NCI-H460 (cell line): ENCODE data around the gene ASPSCR1. TPM values are rescaled to one million over a fixed set of nuclear protein-coding genes. Genes with fewer than 3 reads are reported as not detected.

Source experiments
- DNase-seq: peaks from one replicate; pipeline ENCODE4 v3.0.0-alpha.2; 2016; ENCODE audit warnings: low read depth; ENCODE audit errors: extremely low read depth
- polyA plus RNA-seq: library from polyadenylated mRNA; depleted of rRNA; stranded (reverse); fragments of >200 nt; gene quantifications from 2 replicates; pipeline ENCODE4 v1.2.3, GENCODE V29; 2014; cell fraction: nucleus; rRNA removed
- total RNA-seq: library from RNA; depleted of rRNA; stranded (reverse); fragments of >200 nt; shearing (Covaris generic); gene quantifications from 2 replicates; pipeline ENCODE4 v1.2.3, GENCODE V29; 2014; rRNA removed

ASPSCR1 gene, protein sequence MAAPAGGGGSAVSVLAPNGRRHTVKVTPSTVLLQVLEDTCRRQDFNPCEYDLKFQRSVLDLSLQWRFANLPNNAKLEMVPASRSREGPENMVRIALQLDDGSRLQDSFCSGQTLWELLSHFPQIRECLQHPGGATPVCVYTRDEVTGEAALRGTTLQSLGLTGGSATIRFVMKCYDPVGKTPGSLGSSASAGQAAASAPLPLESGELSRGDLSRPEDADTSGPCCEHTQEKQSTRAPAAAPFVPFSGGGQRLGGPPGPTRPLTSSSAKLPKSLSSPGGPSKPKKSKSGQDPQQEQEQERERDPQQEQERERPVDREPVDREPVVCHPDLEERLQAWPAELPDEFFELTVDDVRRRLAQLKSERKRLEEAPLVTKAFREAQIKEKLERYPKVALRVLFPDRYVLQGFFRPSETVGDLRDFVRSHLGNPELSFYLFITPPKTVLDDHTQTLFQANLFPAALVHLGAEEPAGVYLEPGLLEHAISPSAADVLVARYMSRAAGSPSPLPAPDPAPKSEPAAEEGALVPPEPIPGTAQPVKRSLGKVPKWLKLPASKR
- total RNA-seq = 20.5 and 21.1 TPM in 2 replicates
- polyA plus RNA-seq = 55.3 and 74.1 TPM in 2 replicates

DNA sequence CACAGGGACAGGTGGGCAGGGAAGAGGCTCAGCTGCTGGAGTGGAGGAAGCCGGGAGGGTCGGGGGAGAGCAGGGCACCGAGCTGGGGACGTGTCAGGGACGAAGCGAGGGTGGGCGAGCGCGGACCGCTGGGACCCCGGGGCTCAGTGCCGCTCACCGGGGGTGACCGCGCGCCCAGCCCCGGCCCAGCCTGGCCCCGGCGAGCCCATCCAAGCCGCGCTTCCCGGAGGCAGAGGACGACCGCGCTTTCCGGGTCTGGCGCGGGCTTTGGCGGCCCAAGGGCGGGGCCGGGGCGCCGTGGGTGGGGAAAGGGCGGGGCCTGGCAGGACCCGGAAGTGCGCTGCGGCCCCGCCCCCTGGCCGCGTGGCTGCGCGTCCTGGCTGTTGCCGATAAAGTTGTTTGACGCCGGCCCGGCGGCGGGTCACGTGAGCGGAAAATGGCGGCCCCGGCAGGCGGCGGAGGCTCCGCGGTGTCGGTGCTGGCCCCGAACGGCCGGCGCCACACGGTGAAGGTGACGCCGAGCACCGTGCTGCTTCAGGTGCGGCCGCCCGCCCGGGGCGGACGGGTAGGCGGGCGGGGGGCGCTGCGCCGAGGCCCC, at the start of gene ASPSCR1:
TSS of gene ASPSCR1 (plus strand) at position 419 of the 598 bp plus-strand sequence. CDS start at position 437, 18 bp downstream.
- DNase-seq = peak; percentile 89

DNA sequence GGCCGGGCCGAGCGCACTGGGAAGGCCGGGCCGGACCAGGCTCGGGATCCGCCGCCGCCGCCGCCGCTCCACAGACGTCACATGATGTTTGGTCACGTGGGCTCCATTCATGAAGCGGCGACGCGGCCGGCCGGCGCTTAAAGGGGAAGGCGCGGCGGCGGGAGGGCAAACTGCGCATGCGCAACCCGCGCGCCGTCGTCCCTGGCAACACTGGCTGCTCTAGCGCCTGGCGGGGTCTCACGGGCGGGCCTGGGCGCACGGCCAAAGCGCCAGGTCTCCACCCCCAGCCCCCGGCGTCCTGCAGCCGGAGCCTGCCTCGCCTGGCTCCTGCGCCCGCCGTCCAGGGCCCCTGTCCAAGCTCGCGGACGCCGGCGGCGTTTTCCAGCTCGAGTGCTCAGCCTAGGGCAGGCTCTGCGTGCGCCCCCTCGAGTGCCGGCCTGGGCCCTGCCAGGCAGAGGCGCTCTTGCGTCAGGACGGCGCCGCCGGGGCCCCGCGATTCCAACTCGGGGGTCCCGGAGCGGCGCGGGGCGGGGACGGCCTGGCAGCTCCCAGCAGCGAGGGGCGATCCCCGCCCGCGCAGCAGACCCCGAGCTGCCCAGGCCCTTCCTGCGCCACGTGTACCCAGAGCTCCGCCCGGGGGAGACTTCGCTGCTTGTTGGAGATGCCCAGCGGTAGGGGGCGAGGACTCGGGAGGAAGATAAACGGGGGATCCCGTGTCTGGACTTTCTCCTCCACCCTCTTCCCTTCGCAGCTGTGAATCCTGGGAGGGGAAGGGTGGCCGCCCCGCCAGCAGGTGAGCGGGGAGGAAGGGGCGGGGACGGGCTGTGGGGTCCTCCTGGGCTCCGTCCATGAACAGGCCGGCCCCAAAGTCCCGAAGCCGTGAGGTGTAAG, 49.5 kb upstream of the ASPSCR1 start, which contains the start of gene MAFG:
TSS of gene MAFG (minus strand) at position 83 of the 891 bp plus-strand sequence. CDS start 4,550 bp downstream, outside the sequence.
- peak; percentile 92 for DNase-seq

DNA sequence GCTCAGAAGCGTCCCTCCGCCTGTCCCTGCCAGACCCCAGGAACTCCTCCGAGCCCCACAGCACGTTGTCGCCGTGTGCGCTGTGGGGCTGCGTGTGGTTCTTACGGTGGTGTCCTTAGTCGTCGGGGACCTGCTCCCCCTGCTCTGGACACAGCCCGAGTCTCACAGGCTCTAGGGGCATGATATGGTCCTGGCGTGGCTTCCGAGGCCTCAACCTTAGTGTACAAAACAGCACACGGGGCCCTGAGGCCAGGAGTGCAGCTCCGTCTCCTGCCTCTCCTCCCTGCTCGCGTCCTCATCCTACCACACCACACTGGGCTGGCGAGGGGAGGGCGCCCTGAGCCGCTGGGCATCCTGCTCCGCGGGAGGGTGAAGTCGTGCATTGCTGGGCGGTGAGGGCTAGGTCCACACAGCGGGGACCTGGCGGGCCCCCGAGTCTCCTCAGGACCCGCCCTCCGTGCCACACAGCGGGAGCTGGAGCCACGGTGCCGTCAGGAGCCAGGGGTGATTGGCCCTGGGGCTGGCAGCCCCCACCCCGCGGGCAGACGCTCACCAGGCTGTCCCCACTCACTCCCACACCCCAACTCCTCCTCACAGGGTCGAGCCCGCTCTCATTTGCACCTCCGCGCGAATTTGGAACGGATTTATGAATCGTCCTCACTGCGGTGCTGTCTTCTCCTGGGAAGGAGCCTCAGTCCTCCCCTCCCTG, 48.7 kb upstream of the ASPSCR1 start:
- no peak for DNase-seq

DNA sequence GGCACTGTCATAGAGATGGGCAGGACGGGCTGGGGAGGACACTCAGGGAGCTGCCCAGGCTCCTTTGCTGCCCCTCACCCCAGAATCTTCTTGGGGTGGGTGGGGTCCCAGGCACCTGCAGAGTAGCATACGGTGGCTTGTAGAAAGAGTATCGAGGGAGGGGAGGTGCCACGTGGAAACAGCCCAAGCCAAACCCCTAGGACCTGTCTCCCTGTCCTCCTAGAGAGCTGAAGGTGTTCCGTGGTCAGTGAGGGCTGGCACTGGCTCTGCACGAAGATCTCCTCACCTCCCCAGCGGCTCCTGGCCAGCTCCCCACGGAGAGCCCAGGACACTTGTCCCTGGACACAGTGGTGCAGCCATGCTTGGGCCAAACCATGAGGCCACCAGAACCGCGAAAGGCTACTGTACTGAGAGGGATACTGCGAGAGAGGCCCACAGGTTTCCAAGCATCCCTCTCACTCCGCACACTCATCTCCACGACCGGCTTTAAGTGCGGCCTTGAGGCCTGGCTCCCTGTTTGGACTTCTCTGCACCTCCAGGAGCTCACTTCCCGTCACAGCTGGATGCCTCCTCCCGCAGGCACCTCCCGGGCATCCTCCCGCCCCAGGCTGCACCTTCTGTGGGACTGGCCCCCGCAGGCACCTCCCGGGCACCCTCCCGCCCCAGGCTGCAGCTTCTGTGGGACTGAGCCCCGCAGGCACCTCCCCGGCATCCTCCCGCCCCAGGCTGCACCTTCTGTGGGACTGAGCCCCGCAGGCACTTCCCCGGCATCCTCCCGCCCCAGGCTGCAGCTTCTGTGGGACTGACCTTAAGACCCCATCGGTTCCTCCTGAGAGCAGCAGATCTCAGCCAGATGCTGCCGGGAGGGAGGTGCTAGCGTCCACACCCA, 47.9 kb upstream of the ASPSCR1 start:
- DNase-seq = no peak

DNA sequence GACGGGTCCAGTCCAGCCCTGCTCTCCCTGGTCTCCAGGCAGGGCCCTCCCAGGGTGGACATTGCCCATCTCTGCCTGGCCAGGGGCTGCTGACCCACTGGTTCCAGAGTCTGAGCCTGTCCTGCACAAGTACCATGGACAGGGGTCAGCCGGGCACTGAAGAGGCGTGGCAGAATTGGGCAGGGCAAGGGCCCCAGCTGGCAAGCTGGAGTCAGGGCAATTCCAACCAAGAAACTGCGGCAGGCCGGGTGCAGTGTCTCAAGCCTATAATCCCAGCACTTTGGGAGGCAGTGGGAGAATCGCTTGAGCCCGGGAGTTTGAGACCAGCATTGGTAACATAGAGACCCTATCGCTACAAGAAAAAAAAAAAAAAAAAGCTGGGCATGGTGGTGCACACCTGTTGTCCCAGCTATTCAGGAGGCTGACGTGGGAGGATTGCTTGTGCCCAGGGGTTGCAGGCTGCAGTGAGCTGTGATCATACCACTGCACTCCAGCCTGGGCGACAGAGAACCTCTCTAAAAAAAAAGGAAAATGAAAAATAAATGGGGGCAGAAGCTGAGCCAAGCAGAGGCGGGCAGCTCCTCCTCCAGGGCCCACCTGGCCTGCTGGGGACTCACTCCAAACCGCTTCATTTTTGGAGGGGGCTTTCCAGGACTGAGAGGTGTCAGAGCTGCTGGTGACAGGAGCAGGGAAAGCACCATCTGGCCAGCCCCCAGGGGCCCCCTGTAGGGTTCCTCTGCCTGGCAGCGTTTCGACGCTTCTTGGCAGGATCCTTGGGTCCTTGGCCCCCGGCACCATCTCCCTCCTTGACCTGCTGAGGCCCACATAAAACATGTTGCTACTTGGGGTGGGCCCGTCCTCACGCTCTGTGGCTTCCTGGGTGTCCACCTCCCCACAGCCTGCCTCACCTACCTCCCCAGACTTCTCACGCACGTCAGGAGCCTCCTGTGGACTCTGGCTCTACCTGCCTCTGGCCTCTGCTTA, 47.0 kb upstream of the ASPSCR1 start:
- DNase-seq = no peak

DNA sequence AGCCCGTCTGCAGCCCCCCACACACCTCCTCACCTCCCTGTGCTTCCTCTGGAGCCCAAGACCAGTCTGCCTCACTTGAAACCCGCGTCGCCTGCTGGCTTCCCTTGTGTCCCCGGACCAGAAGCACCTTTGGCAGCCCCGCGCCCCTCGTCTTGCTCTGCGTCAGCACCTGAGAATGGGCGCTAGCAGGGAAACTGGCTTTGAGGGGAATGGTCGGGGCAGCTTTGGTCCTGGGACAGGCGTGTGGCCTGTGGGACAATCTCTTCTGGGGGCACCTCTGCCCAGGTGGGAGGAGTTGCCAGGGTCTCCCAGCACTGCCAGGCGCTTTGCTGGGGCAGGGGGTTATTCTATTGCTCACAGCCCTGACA, 46.3 kb upstream of the ASPSCR1 start:
- no peak for DNase-seq

DNA sequence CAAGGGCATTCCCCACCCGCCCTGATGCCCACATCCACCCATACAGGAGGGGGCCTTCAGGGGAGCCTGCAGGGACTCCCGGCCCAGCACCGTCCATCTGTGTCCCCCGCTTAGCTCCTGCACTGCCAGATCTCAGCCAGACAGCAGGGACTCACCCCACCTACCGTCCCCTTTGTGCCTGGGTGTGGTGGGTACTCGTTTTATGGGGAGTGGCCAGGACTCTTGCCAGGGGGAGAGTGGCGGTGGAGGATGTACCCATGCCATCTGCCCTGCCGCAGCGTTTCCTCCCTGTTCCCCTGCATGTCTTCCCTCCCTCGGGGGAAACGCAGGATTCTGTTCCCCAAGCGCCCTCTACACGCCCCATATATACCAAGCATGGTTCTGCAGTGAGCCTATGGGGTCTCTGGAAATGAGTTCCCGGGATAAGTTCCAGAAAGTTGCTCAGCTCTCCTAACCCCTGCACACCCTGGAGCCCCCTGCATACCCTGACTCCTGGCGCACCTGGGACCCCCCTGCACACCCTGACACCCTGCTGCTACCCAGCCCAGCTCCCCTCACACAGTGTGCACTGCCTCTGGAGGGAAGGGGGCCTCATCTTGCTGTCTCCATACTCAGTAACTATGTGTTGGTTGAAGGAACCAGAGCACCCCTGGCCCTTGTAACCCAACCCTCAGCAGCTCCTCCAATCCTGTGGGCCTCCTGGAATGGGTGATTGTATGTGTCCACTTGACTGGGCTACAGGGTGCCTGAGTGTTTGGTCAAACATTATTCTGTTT, 45.7 kb upstream of the ASPSCR1 start:
- DNase-seq = no peak

DNA sequence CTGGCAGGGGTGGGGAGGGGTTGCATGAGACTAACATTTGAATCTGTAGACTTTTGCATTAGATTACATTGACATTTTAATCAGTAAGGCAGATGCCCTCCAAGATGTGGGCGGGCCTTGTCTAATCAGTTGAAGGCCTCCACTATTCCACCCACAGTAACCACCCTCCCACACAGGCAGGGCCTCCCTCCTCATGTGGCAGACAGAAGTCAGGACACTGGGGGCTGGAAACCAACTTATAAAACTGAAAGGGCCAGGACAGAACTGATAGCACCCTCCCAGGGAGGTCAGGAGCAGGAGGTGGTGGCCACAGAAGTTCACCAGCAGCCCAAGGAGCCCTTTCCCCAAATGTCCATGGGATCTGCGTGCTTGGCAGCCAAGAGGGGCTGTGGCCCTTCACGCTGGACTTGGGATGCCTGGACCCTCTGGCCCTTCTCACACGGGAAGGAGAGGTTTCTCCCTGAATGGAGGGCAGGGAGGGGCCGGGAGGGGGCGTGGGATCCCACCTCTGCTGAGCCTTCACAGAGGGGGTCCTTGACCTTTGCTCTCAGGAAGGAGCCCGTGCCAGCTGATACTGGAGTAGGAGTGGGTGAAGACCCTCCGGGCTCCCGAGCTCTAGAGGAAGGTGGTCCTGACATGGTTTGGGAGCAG, 45.0 kb upstream of the ASPSCR1 start:
- no peak for DNase-seq

DNA sequence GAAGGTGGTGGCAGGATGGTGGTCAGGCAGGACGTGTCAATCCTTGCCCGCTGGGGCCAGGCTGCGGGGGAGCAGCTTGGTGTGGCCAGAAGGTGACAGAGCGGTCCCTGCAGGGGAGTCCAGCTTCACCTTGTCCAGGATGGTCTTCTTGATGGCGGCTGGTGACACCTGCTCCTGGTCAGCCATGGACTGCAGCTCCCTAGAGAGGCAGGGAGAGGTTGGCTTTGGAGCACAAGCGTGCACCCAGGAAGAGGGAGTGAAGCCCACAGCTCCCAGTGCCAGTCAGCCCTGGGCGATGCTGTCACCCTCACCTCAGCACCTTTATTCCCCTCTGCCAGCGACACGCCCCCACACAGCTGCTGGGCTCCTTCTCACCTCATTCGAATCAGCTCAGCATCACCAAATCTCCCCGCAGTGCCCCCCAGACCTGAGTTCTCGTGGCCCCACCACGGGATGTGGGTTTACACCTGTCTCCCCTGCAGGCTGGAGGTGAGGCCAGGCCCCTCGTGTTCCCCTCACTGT, 44.2 kb upstream of the ASPSCR1 start:
- DNase-seq = no peak

DNA sequence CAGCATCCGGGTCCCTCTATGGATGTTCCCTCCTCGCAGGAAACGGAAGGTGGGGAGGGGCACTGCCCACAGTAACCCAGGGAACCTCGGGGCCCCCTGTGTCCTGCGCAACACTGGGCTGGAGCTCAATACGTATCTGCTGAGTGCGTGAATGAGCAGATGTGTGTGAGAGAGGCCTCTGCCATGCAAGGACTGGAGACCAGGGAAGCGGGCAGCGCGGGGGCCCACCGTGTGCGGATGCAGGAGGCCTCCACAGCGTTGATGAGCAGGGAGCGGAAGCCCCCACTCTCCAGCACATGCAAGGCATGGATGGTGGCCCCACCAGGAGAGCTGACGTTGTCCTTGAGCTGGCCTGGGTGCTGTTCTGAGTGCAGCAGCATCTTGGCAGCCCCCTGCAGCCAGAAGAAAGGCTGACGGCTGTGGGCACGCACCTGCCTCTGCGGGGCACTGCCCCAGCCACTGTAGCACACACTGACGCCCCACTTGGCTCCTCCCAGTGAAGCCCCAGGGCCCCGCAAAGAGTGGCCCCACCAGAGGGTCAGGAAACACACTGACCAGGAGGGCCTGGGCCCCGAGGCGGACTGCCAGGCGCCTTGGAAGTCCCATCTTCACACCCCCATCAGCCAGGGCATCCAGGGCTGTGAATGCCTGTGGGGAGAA, 43.2 kb upstream of the ASPSCR1 start:
- DNase-seq = no peak

DNA sequence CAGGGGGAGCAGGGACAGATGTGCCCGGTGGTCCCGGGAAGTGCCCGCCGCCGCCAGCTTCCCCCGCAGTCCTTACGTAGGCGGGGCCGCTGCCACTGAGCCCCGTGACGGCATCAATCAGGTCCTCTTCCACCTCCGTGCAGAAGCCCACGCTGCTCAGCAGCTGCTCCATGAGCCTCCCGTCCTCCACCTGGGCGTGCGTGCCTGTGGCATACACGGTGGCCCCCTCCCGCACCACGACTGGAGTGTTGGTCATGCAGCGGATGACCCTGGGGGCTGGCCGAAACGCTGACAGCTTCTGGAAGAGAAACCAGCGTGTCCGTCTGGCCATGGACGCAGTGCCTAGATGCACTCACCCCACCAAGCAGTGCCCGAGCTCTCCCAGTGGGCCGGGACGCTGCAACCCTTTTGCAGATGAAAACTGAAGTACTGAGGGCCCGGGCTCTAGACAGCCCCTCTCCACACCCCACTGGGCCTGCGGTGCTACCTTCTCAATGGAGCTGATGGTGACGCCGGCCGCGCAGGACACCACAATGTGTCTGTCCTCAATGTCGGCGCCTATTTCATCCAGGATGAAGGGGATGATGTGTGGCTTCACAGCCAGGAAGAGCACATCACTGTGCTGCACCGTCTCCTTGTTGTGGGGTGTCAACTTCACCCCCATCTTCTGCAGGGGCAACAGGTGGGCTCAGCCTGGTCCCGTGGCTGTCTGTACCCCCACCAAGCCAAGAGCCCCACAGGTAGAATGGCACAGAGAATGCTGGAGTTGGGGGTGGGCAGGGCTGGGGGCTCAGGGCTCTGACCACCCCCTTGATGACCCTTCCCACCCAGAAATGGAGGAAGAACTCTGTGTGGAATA, 42.4 kb upstream of the ASPSCR1 start:
- no peak for DNase-seq

DNA sequence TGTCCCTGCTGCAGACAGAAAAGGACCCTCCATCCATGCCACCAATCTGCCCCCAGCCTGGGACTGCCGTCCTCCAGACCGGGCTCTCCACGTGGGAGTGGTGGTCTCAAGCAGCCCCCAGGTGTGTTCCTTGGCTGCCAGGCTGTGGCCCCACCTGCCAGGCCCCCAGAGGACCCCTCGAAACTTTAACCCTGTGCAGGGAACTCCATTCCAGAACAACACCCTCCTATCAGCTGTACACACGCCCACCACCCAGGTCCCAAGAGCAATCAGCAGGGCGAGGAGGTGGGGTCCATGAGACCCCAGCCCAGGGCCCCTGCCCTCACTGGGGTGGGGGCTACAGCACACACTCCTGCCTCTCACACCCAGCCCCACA, 41.7 kb upstream of the ASPSCR1 start:
- no peak for DNase-seq

DNA sequence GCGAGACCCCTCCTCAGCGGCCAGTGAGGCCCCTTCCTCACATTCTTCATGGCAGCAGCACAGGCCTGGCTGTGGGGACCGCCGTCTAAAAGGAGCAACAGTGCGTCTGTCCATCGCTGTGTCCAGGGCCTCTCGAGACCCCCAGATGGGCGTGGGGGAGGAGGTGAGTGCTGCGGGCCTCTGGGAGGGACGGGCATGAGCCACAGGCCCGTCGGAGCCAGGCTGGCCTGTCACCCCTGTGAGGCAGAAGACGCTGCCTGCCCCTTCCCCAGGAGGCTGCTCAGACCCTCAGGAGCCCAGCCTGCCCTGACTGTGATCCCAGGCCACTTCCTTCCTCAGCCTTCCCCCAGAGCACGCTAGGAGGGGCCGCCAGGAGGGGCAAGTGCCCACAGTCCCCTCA, 38.2 kb upstream of the ASPSCR1 start:
- DNase-seq = no peak

DNA sequence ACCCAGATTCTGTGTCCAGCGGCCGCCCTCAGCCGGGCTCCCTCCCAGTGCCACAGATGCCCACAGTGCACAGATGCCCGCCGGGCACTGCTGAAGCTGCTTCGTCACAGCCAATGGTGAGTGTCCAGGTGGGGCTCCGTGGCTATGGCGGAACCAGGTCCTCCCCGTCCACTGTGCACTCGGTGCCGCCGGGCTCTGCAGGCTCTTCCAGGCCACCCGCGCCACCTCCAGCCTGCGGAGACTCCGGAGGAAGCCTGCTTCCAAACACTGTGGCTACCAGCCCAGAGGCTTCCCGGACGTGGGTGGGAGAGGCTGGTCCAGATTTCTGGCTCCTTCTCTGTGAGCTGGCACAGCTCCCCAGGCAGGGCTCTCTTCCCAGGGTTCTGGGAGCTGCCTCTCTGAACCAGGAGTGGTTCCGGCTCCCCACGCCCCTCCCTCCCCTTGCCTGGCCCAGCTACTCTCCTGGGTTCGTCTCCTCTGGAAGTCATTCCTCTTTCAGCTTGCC, 37.5 kb upstream of the ASPSCR1 start:
- no peak for DNase-seq
